Mesenchymal stem cell (in vitro differentiated cells and primary cell): ENCODE results near the gene CRELD1.

Experiments used
- DNase-seq: peaks from one replicate; pipeline ENCODE4 v3.0.0-alpha.2; 2013
- H2AFZ ChIP-seq: one replicate; pipeline ENCODE4 v1.6.1; 2013; ENCODE audit warnings: low read depth, mild to moderate bottlenecking, control low read depth, inconsistent platforms, low read length, moderate library complexity
- H2AK5ac ChIP-seq: 2 replicates; pipeline ENCODE4 v1.6.1; 2013; ENCODE audit warnings: low read length, moderate library complexity, mild to moderate bottlenecking, inconsistent platforms; ENCODE audit not compliant: severe bottlenecking
- H2BK120ac ChIP-seq: one replicate; pipeline ENCODE4 v1.6.1; 2013; ENCODE audit warnings: low read depth, mild to moderate bottlenecking, inconsistent platforms, low read length, moderate library complexity
- H2BK12ac ChIP-seq, 2 experiments: one replicate each; pipeline ENCODE4 v1.6.1; 2013; ENCODE audit warnings: inconsistent platforms in 2 of 2, low read length in 2 of 2, mild to moderate bottlenecking in 2 of 2, moderate library complexity in 2 of 2, control low read depth in 1 of 2
- H2BK15ac ChIP-seq: one replicate; pipeline ENCODE4 v1.6.1; 2013; ENCODE audit warnings: mild to moderate bottlenecking, low read depth, inconsistent platforms; ENCODE audit not compliant: poor library complexity, severe bottlenecking
- H2BK5ac ChIP-seq: 2 replicates; pipeline ENCODE4 v1.6.1; 2013; ENCODE audit warnings: low read depth, mild to moderate bottlenecking, low read length, control low read depth, inconsistent platforms; ENCODE audit not compliant: poor library complexity, severe bottlenecking
- H3K14ac ChIP-seq, 2 experiments: one replicate each; pipeline ENCODE4 v1.6.1; 2013; ENCODE audit warnings: inconsistent platforms in 2 of 2, low read length in 2 of 2, control low read depth in 1 of 2, mild to moderate bottlenecking in 1 of 2, moderate library complexity in 1 of 2
- H3K18ac ChIP-seq, 2 experiments: one replicate each; pipeline ENCODE4 v1.6.1; 2013; ENCODE audit warnings: inconsistent platforms in 2 of 2, low read length in 2 of 2, control low read depth in 1 of 2, low read depth in 1 of 2, mild to moderate bottlenecking in 1 of 2
- H3K23ac ChIP-seq, 2 experiments: one replicate each; pipeline ENCODE4 v1.6.1; 2013; ENCODE audit warnings: inconsistent platforms in 2 of 2, low read length in 2 of 2, mild to moderate bottlenecking in 2 of 2, moderate library complexity in 2 of 2, control low read depth in 1 of 2
- H3K27ac ChIP-seq: 2 replicates; pipeline ENCODE4 v1.5.1; 2013; ENCODE audit warnings: mild to moderate bottlenecking, moderate library complexity, low read length, control low read depth, inconsistent platforms; ENCODE audit not compliant: poor library complexity, severe bottlenecking
- H3K27me3 ChIP-seq, 2 experiments: 2 replicates each; pipeline versions ENCODE4 v1.6.1 to v1.7.0; 2013; ENCODE audit warnings: low read length in 2 of 2, mild to moderate bottlenecking in 2 of 2, moderate library complexity in 2 of 2, control low read depth in 1 of 2, inconsistent platforms in 1 of 2; ENCODE audit not compliant: control insufficient read depth in 1 of 2, insufficient read depth in 1 of 2
- H3K36me3 ChIP-seq, 2 experiments: 2 replicates each; pipeline versions ENCODE4 v1.6.1 to v1.7.0; 2013; ENCODE audit warnings: low read length in 2 of 2, control low read depth in 1 of 2, inconsistent platforms in 1 of 2, low read depth in 1 of 2, mild to moderate bottlenecking in 1 of 2; ENCODE audit not compliant: insufficient read depth in 2 of 2, control insufficient read depth in 1 of 2
- H3K4ac ChIP-seq, 2 experiments: one replicate each; pipeline ENCODE4 v1.6.1; 2013; ENCODE audit warnings: inconsistent platforms in 2 of 2, low read length in 2 of 2, mild to moderate bottlenecking in 2 of 2, moderate library complexity in 2 of 2, control low read depth in 1 of 2, low read depth in 1 of 2
- H3K4me1 ChIP-seq: 2 replicates; pipeline ENCODE4 v1.6.1; 2013; ENCODE audit warnings: low read depth, low read length, control low read depth; ENCODE audit not compliant: control insufficient read depth, insufficient read depth
- H3K4me2 ChIP-seq: 2 replicates; pipeline ENCODE4 v1.6.1; 2013; ENCODE audit warnings: low read length, mild to moderate bottlenecking, inconsistent platforms; ENCODE audit not compliant: poor library complexity, severe bottlenecking
- H3K4me3 ChIP-seq, 2 experiments: 2 replicates each; pipeline versions ENCODE4 v1.5.1 to v1.7.0; 2013; ENCODE audit warnings: low read length in 2 of 2, mild to moderate bottlenecking in 2 of 2, control low read depth in 1 of 2, low read depth in 1 of 2; ENCODE audit not compliant: insufficient read depth in 1 of 2
- H3K79me1 ChIP-seq: replicated peaks from 2 replicates; pipeline ENCODE4 v1.6.1; 2013; ENCODE audit warnings: mild to moderate bottlenecking, control low read depth, low read length, inconsistent platforms; ENCODE audit not compliant: poor library complexity, severe bottlenecking
- H3K9ac ChIP-seq: 2 replicates; pipeline ENCODE4 v1.7.0; 2013; ENCODE audit warnings: mild to moderate bottlenecking, low read length, moderate library complexity
- H3K9me3 ChIP-seq: 2 replicates; pipeline ENCODE4 v1.7.0; 2013; ENCODE audit warnings: mild to moderate bottlenecking, low read length; ENCODE audit not compliant: control insufficient read depth
- H4K8ac ChIP-seq: one replicate; pipeline ENCODE4 v1.6.1; 2013; ENCODE audit warnings: inconsistent platforms, mild to moderate bottlenecking, low read length, moderate library complexity
- H4K91ac ChIP-seq: one replicate; pipeline ENCODE4 v1.6.1; 2013; ENCODE audit warnings: mild to moderate bottlenecking, low read length, inconsistent platforms
- WGBS: methylation state at CpG from one replicate; pipeline ENCODE4 v1.1.7; 2013; ENCODE audit warnings: mixed read lengths; 5-methylcytosine and 5-hydroxymethylcytosine counted together

The CRELD1 gene

DNA sequence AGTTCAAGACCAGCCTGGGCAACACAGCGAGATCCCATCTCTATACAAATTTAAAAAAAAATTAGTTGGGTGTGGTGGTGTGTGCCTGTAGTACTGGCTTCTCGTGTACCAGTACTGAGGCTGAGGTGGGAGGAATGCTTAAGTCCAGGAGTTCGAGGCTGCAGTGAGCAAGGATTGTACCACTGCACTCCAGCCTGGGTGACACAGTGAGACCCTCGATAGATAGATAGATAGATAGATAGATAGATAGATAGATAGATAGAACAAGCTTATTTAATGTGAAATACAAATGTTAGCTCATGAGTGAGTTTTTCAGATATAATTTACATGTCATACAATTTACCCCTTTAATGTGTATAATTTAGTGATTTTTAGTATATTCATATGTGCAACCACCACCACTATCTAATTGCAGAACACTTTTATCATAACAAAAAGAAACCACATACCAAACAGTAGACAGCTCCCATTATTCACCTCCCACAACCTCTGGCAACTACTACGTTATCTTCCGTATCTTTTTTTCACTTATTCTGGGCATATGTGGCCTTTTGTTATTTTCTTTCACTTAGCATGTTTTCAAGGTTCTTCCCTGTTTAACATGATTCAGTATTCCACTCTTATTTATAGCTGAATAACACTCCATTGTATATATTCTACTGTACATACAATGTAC is 31.7 kb downstream of the CRELD1 start:
- Histone ChIP-seq H3K4me2 (no peak overlapping the region), H2BK12ac (no peak overlapping the region), H2AK5ac (no peak overlapping the region), H3K9me3 (no peaks in the 10 kb centered on the region), H3K36me3 (peaks cover 21 to 84% of the 10 kb centered on the region in 2 experiments), H4K91ac (no peak overlapping the region), H3K14ac (no peak overlapping the region), H3K27me3 (no peaks in the 10 kb centered on the region), H4K8ac (no peak overlapping the region), H3K4ac (no peak overlapping the region), H3K79me1 (peaks cover 2% of the 10 kb centered on the region), H2AFZ (no peak overlapping the region), H2BK5ac (no peak overlapping the region), H2BK120ac (no peak overlapping the region), H3K18ac (no peak overlapping the region), H3K4me1 (no peaks in the 10 kb centered on the region), H3K23ac (no peak overlapping the region), H3K4me3 (no peak overlapping the region), H2BK15ac (no peak overlapping the region), H3K27ac (no peak overlapping the region), H3K9ac (no peak overlapping the region)
- 100% methylated on average over 4 of the region's 6 CpGs for WGBS
- DNase-seq: no peak

DNA sequence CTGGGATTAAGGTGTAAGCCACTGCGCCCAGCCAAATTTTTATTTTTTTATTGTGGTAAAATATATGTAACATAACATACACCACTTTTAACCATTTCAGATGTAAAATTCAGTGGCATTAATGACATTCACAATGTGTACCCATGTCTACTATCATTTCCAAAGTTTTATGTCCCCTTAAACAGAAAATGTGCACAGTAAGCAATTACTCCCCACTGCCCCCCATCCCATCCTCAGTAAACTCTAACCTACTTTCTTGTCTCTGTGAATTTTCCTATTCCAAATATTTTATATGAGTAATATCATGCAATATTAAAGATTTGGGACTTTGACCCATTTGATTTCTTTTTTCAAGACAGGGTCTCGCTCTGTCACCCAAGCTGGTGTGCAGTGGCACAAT is 33.2 kb downstream of the CRELD1 start:
- Histone ChIP-seq H3K36me3 (peaks cover 18 to 83% of the 10 kb centered on the region in 2 experiments), H3K79me1 (peaks cover 6% of the 10 kb centered on the region), H3K4me2 (no peak overlapping the region), H3K14ac (no peak overlapping the region), H3K4me1 (no peaks in the 10 kb centered on the region), H3K9me3 (no peaks in the 10 kb centered on the region), H3K9ac (no peak overlapping the region), H3K4me3 (no peak overlapping the region), H4K91ac (no peak overlapping the region), H3K27me3 (no peaks in the 10 kb centered on the region), H2BK15ac (no peak overlapping the region), H2AFZ (no peak overlapping the region), H4K8ac (no peak overlapping the region), H3K27ac (no peak overlapping the region), H2BK5ac (no peak overlapping the region), H3K23ac (no peak overlapping the region), H2AK5ac (no peak overlapping the region), H3K18ac (no peak overlapping the region), H2BK120ac (no peak overlapping the region), H2BK12ac (no peak overlapping the region), H3K4ac (no peak overlapping the region)
- no peak for DNase-seq
- 96% methylated on average over 1 of the region's 2 CpGs for WGBS

DNA sequence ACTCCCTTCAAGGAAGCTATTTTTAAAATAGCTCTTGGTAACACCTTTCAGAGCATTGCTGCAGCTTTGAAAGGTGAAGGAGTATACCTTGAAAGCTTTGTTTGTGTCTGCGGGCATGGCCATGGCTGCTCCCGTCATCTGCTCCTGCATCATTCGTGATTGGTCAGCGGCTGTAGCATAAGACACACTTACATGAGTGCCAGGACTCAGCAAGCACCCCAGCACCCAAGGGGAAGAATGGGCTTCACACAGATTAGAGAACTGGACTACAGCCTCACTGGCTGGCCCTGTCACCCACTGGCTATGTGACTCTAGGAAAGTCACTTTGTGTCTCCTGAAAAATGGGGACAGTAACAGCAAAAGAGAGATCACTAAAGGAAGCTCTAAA is 36.0 kb downstream of the CRELD1 start:
- DNase-seq: no peak
- WGBS: 94% methylated on average over 4 of the region's 4 CpGs

DNA sequence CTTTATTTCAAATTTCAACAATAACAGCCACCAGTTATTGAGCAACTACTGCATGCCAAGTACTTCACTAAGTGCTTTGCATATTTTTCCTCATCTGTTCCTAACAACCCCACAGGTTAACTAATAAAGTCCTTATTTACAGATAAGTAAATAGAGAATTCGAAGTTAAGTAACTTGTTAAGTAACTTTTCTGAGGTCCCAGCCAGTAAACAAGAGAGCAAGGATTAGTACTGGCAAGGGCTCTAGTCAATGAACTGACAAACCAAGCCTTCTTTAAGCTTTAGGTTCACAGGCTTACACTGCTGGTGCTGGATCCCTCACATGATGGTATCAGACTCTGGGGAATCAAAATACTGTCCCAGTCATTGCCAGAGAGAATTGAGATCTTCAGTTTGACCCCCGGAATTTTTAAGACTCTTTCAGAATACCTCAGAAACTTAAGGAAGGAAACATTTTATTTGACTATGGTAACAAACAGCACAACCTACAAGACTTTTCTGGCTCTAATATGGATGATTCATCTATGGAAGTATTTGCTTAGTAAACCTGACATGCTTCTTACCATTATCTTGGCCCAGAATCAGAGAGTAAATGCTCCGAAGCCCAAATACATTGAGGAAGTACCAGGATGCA is 36.5 kb downstream of the CRELD1 start:
- Histone ChIP-seq H3K4me3 (peak overlapping the region in 1 of 2 experiments; percentile 18), H3K27me3 (no peaks in the 10 kb centered on the region), H3K23ac (no peak overlapping the region), H3K4me2 (no peak overlapping the region), H2BK12ac (no peak overlapping the region), H2BK15ac (no peak overlapping the region), H2BK120ac (no peak overlapping the region), H3K9me3 (no peaks in the 10 kb centered on the region), H3K4ac (no peak overlapping the region), H3K14ac (no peak overlapping the region), H3K9ac (peak overlapping the region; percentile 70), H3K79me1 (peaks cover 13% of the 10 kb centered on the region), H4K91ac (no peak overlapping the region), H3K36me3 (peaks cover 26 to 79% of the 10 kb centered on the region in 2 experiments), H3K18ac (no peak overlapping the region), H2BK5ac (no peak overlapping the region), H2AK5ac (no peak overlapping the region), H3K27ac (peak overlapping the region; percentile 21), H3K4me1 (no peaks in the 10 kb centered on the region), H2AFZ (no peak overlapping the region), H4K8ac (no peak overlapping the region)
- 90% methylated on average over 2 of the region's 3 CpGs for WGBS
- DNase-seq: peak; percentile 54

More for the DNA sequence above, 36.0 kb downstream of the CRELD1 start:
- Histone ChIP-seq H2AK5ac (no peak overlapping the region), H2BK12ac (no peak overlapping the region), H4K91ac (no peak overlapping the region), H3K14ac (no peak overlapping the region), H3K4me3 (peak overlapping the region in 1 of 2 experiments; percentile 18), H3K9me3 (no peaks in the 10 kb centered on the region), H3K18ac (no peak overlapping the region), H3K36me3 (peaks cover 26 to 81% of the 10 kb centered on the region in 2 experiments), H3K9ac (peak overlapping the region; percentile 70), H2BK5ac (no peak overlapping the region), H2BK15ac (no peak overlapping the region), H2AFZ (no peak overlapping the region), H3K4me2 (no peak overlapping the region), H3K4me1 (no peaks in the 10 kb centered on the region), H2BK120ac (no peak overlapping the region), H3K4ac (no peak overlapping the region), H3K79me1 (peaks cover 11% of the 10 kb centered on the region), H3K27me3 (no peaks in the 10 kb centered on the region), H3K27ac (no peak overlapping the region), H3K23ac (no peak overlapping the region), H4K8ac (no peak overlapping the region)
